Colonic mucosa (tissue), 4 donors: ENCODE measurements around the gene SURF6. TPM values are rescaled to one million over a fixed set of nuclear protein-coding genes. Genes with fewer than 3 reads are reported as not detected.
"Not testable (repeated sequence)": the region's sequence is repeated elsewhere in the genome, so short reads cannot be mapped to it uniquely, and the experiment has no call there.

Experiments used
- DNase-seq: peaks from one replicate; pipeline ENCODE4 v3.0.0-alpha.2; 2020
- H3K27ac ChIP-seq: fragments of 200-600 bp; one replicate; pipeline ENCODE4 v1.8.0; 2021
- H3K27me3 ChIP-seq: fragments of 200-600 bp; one replicate; pipeline ENCODE4 v1.8.0; 2021
- H3K36me3 ChIP-seq: fragments of 200-600 bp; one replicate; pipeline ENCODE4 v1.8.0; 2021
- H3K4me1 ChIP-seq: fragments of 200-600 bp; one replicate; pipeline ENCODE4 v1.8.0; 2021; ENCODE audit warnings: mild to moderate bottlenecking
- H3K4me3 ChIP-seq: fragments of 200-600 bp; one replicate; pipeline ENCODE4 v1.8.0; 2021
- H3K9ac ChIP-seq, 2 donors: one replicate each; pipeline ENCODE4 v1.7.0; 2013; ENCODE audit warnings: control low read depth in 2 of 2, low read depth in 2 of 2, low read length in 2 of 2
- H3K9me3 ChIP-seq: fragments of 200-600 bp; one replicate; pipeline ENCODE4 v1.8.0; 2021
- intact Hi-C: fragments of 100-400 bp; cut with DNase I; formaldehyde crosslinking; loops from one replicate; pipeline ENCODE4 v1.14.1; 2022
- total RNA-seq, 2 donors: library from RNA; stranded (reverse); fragmentation: NEBNext Ultra II Directional in 1 of 2; extraction: Animal tissue kit (Norgen Biotek cat#: 25700) in 1 of 2; gene quantifications; one replicate each; pipeline ENCODE4 v1.2.1, GENCODE V29; 2021
- TF ChIP-seq, protein P1 (sequence below): fragments of 200-600 bp; IDR thresholded peaks from one replicate; pipeline ENCODE4 v1.8.0; 2022; ENCODE audit warnings: antibody characterized with exemption, mild to moderate bottlenecking
- donor health status: healthy.
- donor health status: DM: no; HTN: no; CAD: no.
- donor health status: DM: no; HTN: no; CAD: no.

The SURF6 gene
- total RNA-seq, 2 donors from 2014 or later: 16.0 to 41.2 TPM

GRCh38 chr9:133301253-133302230 is 34.4 kb downstream of the SURF6 start:
- no peak overlapping the region for H3K27ac ChIP-seq
- no peaks in the 10 kb centered on the region for H3K36me3 ChIP-seq
- intact Hi-C loops: no loop called here
- no peaks in the 10 kb centered on the region for H3K4me1 ChIP-seq
- H3K9ac ChIP-seq: no peak overlapping the region
- no peak for DNase-seq
- no peaks in the 10 kb centered on the region for H3K9me3 ChIP-seq
- TF ChIP-seq, protein P1, sequence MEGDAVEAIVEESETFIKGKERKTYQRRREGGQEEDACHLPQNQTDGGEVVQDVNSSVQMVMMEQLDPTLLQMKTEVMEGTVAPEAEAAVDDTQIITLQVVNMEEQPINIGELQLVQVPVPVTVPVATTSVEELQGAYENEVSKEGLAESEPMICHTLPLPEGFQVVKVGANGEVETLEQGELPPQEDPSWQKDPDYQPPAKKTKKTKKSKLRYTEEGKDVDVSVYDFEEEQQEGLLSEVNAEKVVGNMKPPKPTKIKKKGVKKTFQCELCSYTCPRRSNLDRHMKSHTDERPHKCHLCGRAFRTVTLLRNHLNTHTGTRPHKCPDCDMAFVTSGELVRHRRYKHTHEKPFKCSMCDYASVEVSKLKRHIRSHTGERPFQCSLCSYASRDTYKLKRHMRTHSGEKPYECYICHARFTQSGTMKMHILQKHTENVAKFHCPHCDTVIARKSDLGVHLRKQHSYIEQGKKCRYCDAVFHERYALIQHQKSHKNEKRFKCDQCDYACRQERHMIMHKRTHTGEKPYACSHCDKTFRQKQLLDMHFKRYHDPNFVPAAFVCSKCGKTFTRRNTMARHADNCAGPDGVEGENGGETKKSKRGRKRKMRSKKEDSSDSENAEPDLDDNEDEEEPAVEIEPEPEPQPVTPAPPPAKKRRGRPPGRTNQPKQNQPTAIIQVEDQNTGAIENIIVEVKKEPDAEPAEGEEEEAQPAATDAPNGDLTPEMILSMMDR: no peak
- no peaks in the 10 kb centered on the region for H3K27me3 ChIP-seq
- H3K4me3 ChIP-seq: no peak overlapping the region

GRCh38 chr9:133299996-133300395 is 36.0 kb downstream of the SURF6 start:
- H3K4me1 ChIP-seq, H3K27ac ChIP-seq, H3K27me3 ChIP-seq, H3K4me3 ChIP-seq, H3K36me3 ChIP-seq, DNase-seq, H3K9me3 ChIP-seq, intact Hi-C loops, H3K9ac ChIP-seq: not testable (repeated sequence)

DNA sequence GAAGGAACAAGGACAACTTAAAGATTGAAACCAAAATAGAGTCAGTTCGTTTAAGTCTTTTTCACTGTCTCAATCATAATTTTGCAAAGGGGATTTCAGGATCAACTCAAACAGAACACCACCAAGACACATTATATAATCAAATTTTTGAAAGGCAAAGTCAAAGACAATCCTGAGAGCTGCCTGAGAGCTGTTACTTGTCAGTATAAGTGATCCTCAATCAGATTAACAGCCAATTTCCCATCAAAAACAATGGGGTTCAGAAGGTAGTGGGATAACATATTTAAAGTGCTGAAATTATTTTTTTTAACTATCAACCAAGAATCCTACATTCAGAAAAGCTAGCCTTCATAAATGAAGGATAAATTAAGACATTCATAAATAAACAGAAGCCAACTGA is 41.7 kb downstream of the SURF6 start:
- H3K36me3 ChIP-seq: no peaks in the 10 kb centered on the region
- no peaks in the 10 kb centered on the region for H3K9me3 ChIP-seq
- TF ChIP-seq, protein P1: no peak
- H3K4me1 ChIP-seq: no peaks in the 10 kb centered on the region
- no peak overlapping the region for H3K9ac ChIP-seq
- no peak overlapping the region for H3K27ac ChIP-seq
- intact Hi-C loops: no loop called here
- no peak overlapping the region for H3K4me3 ChIP-seq
- no peaks in the 10 kb centered on the region for H3K27me3 ChIP-seq
- DNase-seq: no peak

- intact Hi-C loops: no loop called here
- Histone ChIP-seq H3K27me3 (no peaks in the 10 kb centered on the region), H3K9me3 (no peaks in the 10 kb centered on the region)
Measured at GRCh38 chr9:133290751-133291302, 45.2 kb downstream of the SURF6 start.

GRCh38 chr9:133286523-133286922 is 49.5 kb downstream of the SURF6 start:
- no peak for DNase-seq
- Histone ChIP-seq H3K36me3 (no peaks in the 10 kb centered on the region), H3K4me1 (peaks cover 8% of the 10 kb centered on the region), H3K9me3 (no peaks in the 10 kb centered on the region), H3K27me3 (no peaks in the 10 kb centered on the region), H3K9ac (no peak overlapping the region), H3K4me3 (no peak overlapping the region), H3K27ac (no peak overlapping the region)
- TF ChIP-seq, protein P1: no peak
- intact Hi-C loops: loop anchor here (10.0 kb wide), 1 partner anchor 102 kb away; no protein-coding TSS in a partner anchor

More at GRCh38 chr9:133290751-133291302, 45.2 kb downstream of the SURF6 start:
- no peak for DNase-seq
- no peak overlapping the region for H3K4me3 ChIP-seq
- no peaks in the 10 kb centered on the region for H3K36me3 ChIP-seq
- no peak overlapping the region for H3K9ac ChIP-seq
- no peak overlapping the region for H3K27ac ChIP-seq
- H3K4me1 ChIP-seq: no peaks in the 10 kb centered on the region
- TF ChIP-seq, protein P1: no peak
